Tibial artery (tissue), 4 donors: ENCODE data around the gene ZNF263.

Experiments used
- DNase-seq, 2 donors: peaks; one replicate each; pipeline ENCODE4 v3.0.0-alpha.2; 2019
- H3K27ac ChIP-seq, 2 donors: fragments of 200-600 bp; sonication (generic) in 1 of 2; 1 replicate in 1 of 2; 2 replicates in 1 of 2; pipeline ENCODE4 v1.5.1; 2018 to 2019; ENCODE audit warnings: mild to moderate bottlenecking in 1 of 2
- H3K27me3 ChIP-seq, 2 donors: fragments of 200-600 bp; sonication (generic) in 1 of 2; one replicate each; pipeline versions ENCODE4 v1.5.1 to v1.6.0; 2016 to 2019
- H3K36me3 ChIP-seq, 3 donors: fragments of 200-600 bp; sonication (generic) in 2 of 3; one replicate each; pipeline ENCODE4 v1.5.1; 2016 to 2019; ENCODE audit warnings: mild to moderate bottlenecking in 2 of 3
- H3K4me1 ChIP-seq, 4 donors: fragments of 200-600 bp; sonication (generic) in 2 of 4; 1 replicate in 3 of 4; 2 replicates in 1 of 4; pipeline ENCODE4 v1.5.1; 2016 to 2019
- H3K4me3 ChIP-seq, 2 donors: fragments of 200-600 bp; sonication (generic) in 1 of 2; 1 replicate in 1 of 2; 2 replicates in 1 of 2; pipeline ENCODE4 v1.5.1; 2018 to 2019; ENCODE audit warnings: mild to moderate bottlenecking in 2 of 2
- H3K9me3 ChIP-seq, 3 donors: fragments of 200-600 bp; sonication (generic) in 1 of 3; one replicate each; pipeline ENCODE4 v1.5.1; 2016 to 2019
- CTCF ChIP-seq, 2 experiments: fragments of 200-600 bp in 1 of 2; fragments of 450-650 bp in 1 of 2; IDR thresholded peaks; one replicate each; pipeline ENCODE4 v1.5.1; 2017 to 2019; ENCODE audit warnings: antibody characterized with exemption in 2 of 2, mild to moderate bottlenecking in 1 of 2, moderate library complexity in 1 of 2
- intact Hi-C: fragments of 100-400 bp; cut with DNase I; formaldehyde crosslinking; loops from one replicate; pipeline ENCODE4 v1.15.0; 2023; ENCODE audit warnings: low total_unique reads

ZNF263 gene

GRCh38 chr16:3283543-3284447, 504 bp downstream of the ZNF263 start:
- Histone ChIP-seq H3K27me3 (no peaks in the 10 kb centered on the region), H3K36me3 (peaks cover 35 to 42% (median 39%) of the 10 kb centered on the region in 3 donors), H3K27ac (peak overlapping the region; percentile 97 to 98), H3K4me1 (peaks cover 0 to 34% (median 27%) of the 10 kb centered on the region in 4 donors), H3K4me3 (peak overlapping the region; percentile 87 to 98), H3K9me3 (peaks cover 0 to 32% (median 10%) of the 10 kb centered on the region in 3 donors)
- intact Hi-C loops = loop anchor here (10.0 kb wide), 1 partner anchor 49 kb away; the partner anchor contains the start of gene ZNF200
- DNase-seq = peak in 1 of 2 donors; percentile 56
- TF ChIP-seq CTCF (IDR thresholded peaks at IDR 0.05) = no peak

GRCh38 chr16:3285131-3285530, 1.8 kb downstream of the ZNF263 start:
- peak overlapping the region; percentile 87 to 98 for H3K4me3 ChIP-seq
- TF ChIP-seq CTCF (IDR thresholded peaks at IDR 0.05) = no peak
- H3K9me3 ChIP-seq = peaks cover 3 to 45% (median 24%) of the 10 kb centered on the region in 3 donors
- no peaks in the 10 kb centered on the region for H3K27me3 ChIP-seq
- intact Hi-C loops = loop anchor here (10.0 kb wide), 1 partner anchor 50 kb away; the partner anchor contains the start of gene ZNF200
- peaks cover 48 to 55% (median 53%) of the 10 kb centered on the region in 3 donors for H3K36me3 ChIP-seq
- H3K4me1 ChIP-seq = peaks cover 0 to 34% (median 27%) of the 10 kb centered on the region in 4 donors
- no peak overlapping the region for H3K27ac ChIP-seq
- peak in 1 of 2 donors; percentile 49 for DNase-seq

- Histone ChIP-seq H3K4me3 (no peak overlapping the region), H3K9me3 (peaks cover 18 to 95% (median 74%) of the 10 kb centered on the region in 3 donors), H3K27me3 (no peaks in the 10 kb centered on the region), H3K36me3 (peaks cover 88 to 99% (median 91%) of the 10 kb centered on the region in 3 donors), H3K27ac (no peak overlapping the region), H3K4me1 (peaks cover 0 to 9% (median 5%) of the 10 kb centered on the region in 4 donors)
- intact Hi-C loops = loop anchor here (10.0 kb wide), 1 partner anchor 55 kb away; the partner anchor contains the start of gene ZNF200
- no peak for TF ChIP-seq CTCF (IDR thresholded peaks at IDR 0.05)
- DNase-seq = peak in 1 of 2 donors; percentile 38
Measured at GRCh38 chr16:3289998-3290673, 6.8 kb downstream of the ZNF263 start.

- Histone ChIP-seq H3K4me3 (no peak overlapping the region), H3K27ac (no peak overlapping the region), H3K27me3 (no peaks in the 10 kb centered on the region), H3K4me1 (no peaks in the 10 kb centered on the region), H3K9me3 (peaks cover 18 to 100% (median 81%) of the 10 kb centered on the region in 3 donors), H3K36me3 (peaks cover 77 to 89% (median 80%) of the 10 kb centered on the region in 3 donors)
- intact Hi-C loops = no loop called here
- TF ChIP-seq CTCF (IDR thresholded peaks at IDR 0.05) = no peak
- DNase-seq = no peak
Measured at GRCh38 chr16:3292604-3293003, 9.3 kb downstream of the ZNF263 start.

- no peak overlapping the region for H3K27ac ChIP-seq
- H3K36me3 ChIP-seq = peaks cover 63 to 77% (median 75%) of the 10 kb centered on the region in 3 donors
- H3K9me3 ChIP-seq = peaks cover 14 to 98% (median 67%) of the 10 kb centered on the region in 3 donors
- intact Hi-C loops = no loop called here
- no peaks in the 10 kb centered on the region for H3K4me1 ChIP-seq
- H3K27me3 ChIP-seq = no peaks in the 10 kb centered on the region
- no peak overlapping the region for H3K4me3 ChIP-seq
- no peak for TF ChIP-seq CTCF (IDR thresholded peaks at IDR 0.05)
- no peak for DNase-seq
Measured at GRCh38 chr16:3295209-3295608, 11.9 kb downstream of the ZNF263 start.
